GM12878 (cell line): ENCODE results near the gene DDX54. TPM values are rescaled to one million over a fixed set of nuclear protein-coding genes. Genes with fewer than 3 reads are reported as not detected.

Experiments
- ATF2 ChIP-seq: IDR thresholded peaks from 2 replicates; pipeline ENCODE4 v1.6.1; 2012; ENCODE audit warnings: low read length, inconsistent platforms
- BHLHE40 ChIP-seq, 2 experiments: fragments of 450-650 bp in 1 of 2; IDR thresholded peaks; 2 replicates each; pipeline ENCODE4 v1.6.1; 2011 to 2017; ENCODE audit warnings: low read depth in 2 of 2, borderline replicate concordance in 1 of 2, improper control_type of control experiment in 1 of 2, low read length in 1 of 2, mild to moderate bottlenecking in 1 of 2
- EED ChIP-seq: sonication (generic); IDR thresholded peaks from 2 replicates; pipeline ENCODE4 v1.6.1; 2016; ENCODE audit warnings: antibody characterized with exemption, low read depth
- EP300 ChIP-seq, 2 experiments: fragments of 150-350 bp in 1 of 2; IDR thresholded peaks; 2 replicates each; pipeline ENCODE4 v1.6.1; 2011 to 2012; ENCODE audit warnings: low read depth in 2 of 2, low read length in 2 of 2, borderline replicate concordance in 1 of 2, improper control_type of control experiment in 1 of 2, inconsistent platforms in 1 of 2; ENCODE audit not compliant: control insufficient read depth in 1 of 2
- ESRRA ChIP-seq: IDR thresholded peaks from 2 replicates; pipeline ENCODE4 v1.6.1; 2012; ENCODE audit warnings: mild to moderate bottlenecking, low read length, improper control_type of control experiment
- IKZF2 ChIP-seq, 2 experiments: fragments of 450-650 bp; IDR thresholded peaks; 2 replicates each; pipeline ENCODE4 v1.6.1; 2017; ENCODE audit warnings: mild to moderate bottlenecking in 2 of 2, moderate library complexity in 2 of 2
- IRF4 ChIP-seq: IDR thresholded peaks from 2 replicates; pipeline ENCODE4 v1.6.1; 2011; ENCODE audit warnings: low read depth, low read length
- JUNB ChIP-seq: IDR thresholded peaks from 2 replicates; pipeline ENCODE4 v1.6.1; 2016; ENCODE audit warnings: antibody characterized with exemption, mild to moderate bottlenecking
- MAX ChIP-seq: IDR thresholded peaks from 2 replicates; pipeline ENCODE4 v1.6.1; 2012; ENCODE audit warnings: low read depth, low read length, improper control_type of control experiment
- MEF2A ChIP-seq: IDR thresholded peaks from 2 replicates; pipeline ENCODE4 v1.6.1; 2011; ENCODE audit warnings: low read depth, mild to moderate bottlenecking, low read length, moderate library complexity; ENCODE audit not compliant: insufficient read depth
- MYC ChIP-seq: IDR thresholded peaks from 2 replicates; pipeline ENCODE4 v1.6.1; 2011; ENCODE audit warnings: mild to moderate bottlenecking, low read length, moderate library complexity, inconsistent platforms; ENCODE audit not compliant: insufficient read depth, insufficient replicate concordance, insufficient read length, severe bottlenecking
- NR2C1 ChIP-seq: fragments of 450-650 bp; IDR thresholded peaks from 2 replicates; pipeline ENCODE4 v1.6.1; 2017; ENCODE audit warnings: antibody characterized with exemption, mild to moderate bottlenecking, moderate library complexity
- POLR2A ChIP-seq: IDR thresholded peaks from 2 replicates; pipeline ENCODE4 v1.6.1; 2011; ENCODE audit warnings: low read depth, mild to moderate bottlenecking, low read length
- POLR2AphosphoS2 ChIP-seq: IDR thresholded peaks from 2 replicates; pipeline ENCODE4 v1.6.1; 2011; ENCODE audit warnings: low read depth, mild to moderate bottlenecking, low read length, improper control_type of control experiment, moderate library complexity
- POU2F2 ChIP-seq: IDR thresholded peaks from 3 replicates; pipeline ENCODE4 v1.6.1; 2011; ENCODE audit warnings: low read depth, mild to moderate bottlenecking, low read length, borderline replicate concordance
- RELA ChIP-seq: fragments of 450-650 bp; IDR thresholded peaks from 2 replicates; pipeline ENCODE4 v1.8.0; 2014; ENCODE audit warnings: borderline replicate concordance; ENCODE audit not compliant: partially characterized antibody
- RFX5 ChIP-seq: IDR thresholded peaks from 2 replicates; pipeline ENCODE4 v1.6.1; 2011; ENCODE audit warnings: low read depth, low read length, improper control_type of control experiment
- SIN3A ChIP-seq: IDR thresholded peaks from 2 replicates; pipeline ENCODE4 v1.6.1; 2012; ENCODE audit warnings: low read depth, low read length, improper control_type of control experiment
- SREBF2 ChIP-seq: IDR thresholded peaks from 2 replicates; pipeline ENCODE4 v1.6.1; 2012; ENCODE audit warnings: mild to moderate bottlenecking, low read length
- SUZ12 ChIP-seq: fragments of 200-600 bp; sonication (generic); IDR thresholded peaks from one replicate; pipeline ENCODE4 v1.6.1; 2018; ENCODE audit warnings: antibody characterized with exemption, mild to moderate bottlenecking; ENCODE audit not compliant: unreplicated experiment
- TBL1XR1 ChIP-seq: IDR thresholded peaks from 2 replicates; pipeline ENCODE4 v1.6.1; 2012; ENCODE audit warnings: low read depth, low read length, improper control_type of control experiment
- YY1 ChIP-seq: IDR thresholded peaks from 2 replicates; pipeline ENCODE4 v1.6.1; 2011; ENCODE audit warnings: low read depth, mild to moderate bottlenecking, low read length
- ZNF384 ChIP-seq: IDR thresholded peaks from 2 replicates; pipeline ENCODE4 v1.6.1; 2012; ENCODE audit warnings: low read depth, mild to moderate bottlenecking, low read length, improper control_type of control experiment, borderline replicate concordance
- polyA plus RNA-seq, 11 experiments: library from polyadenylated mRNA; depleted of rRNA in 4 of 11; unstranded in 6 of 11; stranded (reverse) in 5 of 11; fragments of >200 nt; fragmentation: Nextera tagmentation in 4 of 11; fragmentation: Illumina TruSeq in 1 of 11; extraction: Ambion mirVana in 4 of 11; extraction: Trizol in 1 of 11; gene quantifications; 1 replicate in 1 of 11; 2 replicates in 10 of 11; pipeline versions ENCODE4 v1.2.1 to v1.2.3, GENCODE V29; 2011 to 2016; ENCODE audit warnings: inconsistent platforms in 2 of 11, missing spikeins in 2 of 11, low read depth in 1 of 11
- total RNA-seq, 4 experiments: library from RNA; depleted of rRNA in 3 of 4; stranded (reverse); fragments of >200 nt in 3 of 4; fragmentation: Illumina TruSeq in 1 of 4; extraction: Trizol in 1 of 4; gene quantifications; 2 replicates each; pipeline versions ENCODE4 v1.2.1 to v1.2.3, GENCODE V29; 2013 to 2021
- TF ChIP-seq, protein P1 (sequence below): fragments of 450-650 bp; IDR thresholded peaks from 2 replicates; pipeline ENCODE4 v1.6.1; 2017; ENCODE audit warnings: antibody characterized with exemption, mild to moderate bottlenecking, moderate library complexity
- TF ChIP-seq, protein P2 (sequence below): fragments of 450-650 bp; conservative IDR thresholded peaks from 2 replicates; pipeline ENCODE4 v1.6.1; 2017; ENCODE audit warnings: mild to moderate bottlenecking, moderate library complexity

The DDX54 gene
- total and polyA plus RNA-seq, 10 of the 15 experiments (the other 5 are each of a cell fraction or from before 2014, with no cell fraction given): 1.9 to 115 (median 56.3) TPM

- TF ChIP-seq, protein P1, sequence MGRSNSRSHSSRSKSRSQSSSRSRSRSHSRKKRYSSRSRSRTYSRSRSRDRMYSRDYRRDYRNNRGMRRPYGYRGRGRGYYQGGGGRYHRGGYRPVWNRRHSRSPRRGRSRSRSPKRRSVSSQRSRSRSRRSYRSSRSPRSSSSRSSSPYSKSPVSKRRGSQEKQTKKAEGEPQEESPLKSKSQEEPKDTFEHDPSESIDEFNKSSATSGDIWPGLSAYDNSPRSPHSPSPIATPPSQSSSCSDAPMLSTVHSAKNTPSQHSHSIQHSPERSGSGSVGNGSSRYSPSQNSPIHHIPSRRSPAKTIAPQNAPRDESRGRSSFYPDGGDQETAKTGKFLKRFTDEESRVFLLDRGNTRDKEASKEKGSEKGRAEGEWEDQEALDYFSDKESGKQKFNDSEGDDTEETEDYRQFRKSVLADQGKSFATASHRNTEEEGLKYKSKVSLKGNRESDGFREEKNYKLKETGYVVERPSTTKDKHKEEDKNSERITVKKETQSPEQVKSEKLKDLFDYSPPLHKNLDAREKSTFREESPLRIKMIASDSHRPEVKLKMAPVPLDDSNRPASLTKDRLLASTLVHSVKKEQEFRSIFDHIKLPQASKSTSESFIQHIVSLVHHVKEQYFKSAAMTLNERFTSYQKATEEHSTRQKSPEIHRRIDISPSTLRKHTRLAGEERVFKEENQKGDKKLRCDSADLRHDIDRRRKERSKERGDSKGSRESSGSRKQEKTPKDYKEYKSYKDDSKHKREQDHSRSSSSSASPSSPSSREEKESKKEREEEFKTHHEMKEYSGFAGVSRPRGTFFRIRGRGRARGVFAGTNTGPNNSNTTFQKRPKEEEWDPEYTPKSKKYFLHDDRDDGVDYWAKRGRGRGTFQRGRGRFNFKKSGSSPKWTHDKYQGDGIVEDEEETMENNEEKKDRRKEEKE: no peak
- TF ChIP-seq SIN3A (no peak), RELA (no peak), ZNF384 (no peak), MEF2A (no peak), POU2F2 (no peak), MAX (no peak), ATF2 (no peak), RFX5 (no peak), ESRRA (no peak), TBL1XR1 (no peak), POLR2AphosphoS2 (no peak), JUNB (peak; percentile 63), IRF4 (peak; percentile 14; the same call in 1 of the 2 replicates), YY1 (no peak), BHLHE40 (IDR thresholded peaks at IDR 0.05; ENCODE audit: borderline replicate concordance in 1 of 2, low read depth in 2 of 2, low read length in 1 of 2) (0 out of 4 replicates have a peak, but pooled peaks have one; percentile 6 to 23), MYC (no peak), EED (peak; percentile 46), POLR2A (no peak), NR2C1 (no peak), IKZF2 (IDR thresholded peaks at IDR 0.05) (peak in 1 of 2 experiments; percentile 33; a peak in 1 of 4 replicates), SREBF2 (no peak), EP300 (IDR thresholded peaks at IDR 0.05; ENCODE audit: borderline replicate concordance in 1 of 2, control insufficient read depth in 1 of 2, low read depth in 2 of 2, low read length in 2 of 2) (no peak), SUZ12 (no peak)
- TF ChIP-seq, protein P2, sequence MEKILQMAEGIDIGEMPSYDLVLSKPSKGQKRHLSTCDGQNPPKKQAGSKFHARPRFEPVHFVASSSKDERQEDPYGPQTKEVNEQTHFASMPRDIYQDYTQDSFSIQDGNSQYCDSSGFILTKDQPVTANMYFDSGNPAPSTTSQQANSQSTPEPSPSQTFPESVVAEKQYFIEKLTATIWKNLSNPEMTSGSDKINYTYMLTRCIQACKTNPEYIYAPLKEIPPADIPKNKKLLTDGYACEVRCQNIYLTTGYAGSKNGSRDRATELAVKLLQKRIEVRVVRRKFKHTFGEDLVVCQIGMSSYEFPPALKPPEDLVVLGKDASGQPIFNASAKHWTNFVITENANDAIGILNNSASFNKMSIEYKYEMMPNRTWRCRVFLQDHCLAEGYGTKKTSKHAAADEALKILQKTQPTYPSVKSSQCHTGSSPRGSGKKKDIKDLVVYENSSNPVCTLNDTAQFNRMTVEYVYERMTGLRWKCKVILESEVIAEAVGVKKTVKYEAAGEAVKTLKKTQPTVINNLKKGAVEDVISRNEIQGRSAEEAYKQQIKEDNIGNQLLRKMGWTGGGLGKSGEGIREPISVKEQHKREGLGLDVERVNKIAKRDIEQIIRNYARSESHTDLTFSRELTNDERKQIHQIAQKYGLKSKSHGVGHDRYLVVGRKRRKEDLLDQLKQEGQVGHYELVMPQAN: no peak
These were observed 25.9 kb upstream of the DDX54 start (continued) for GRCh38 chr12:113211160-113211559.
